Measurements from ENCODE around the gene PLSCR5.

- no peak for TF ChIP-seq CTCF (IDR thresholded peaks at IDR 0.05)
- TF ChIP-seq EP300 (IDR thresholded peaks at IDR 0.05), result peak; percentile 45
- no peak for TF ChIP-seq POLR2A (IDR thresholded peaks at IDR 0.05)
These were observed 61.6 kb downstream of the PLSCR5 start for GRCh38 chr3:146543461-146544001.

Data from stomach (tissue), 4 donors.